Measurements from ENCODE around the gene KRT36.

KRT36 gene

DNA sequence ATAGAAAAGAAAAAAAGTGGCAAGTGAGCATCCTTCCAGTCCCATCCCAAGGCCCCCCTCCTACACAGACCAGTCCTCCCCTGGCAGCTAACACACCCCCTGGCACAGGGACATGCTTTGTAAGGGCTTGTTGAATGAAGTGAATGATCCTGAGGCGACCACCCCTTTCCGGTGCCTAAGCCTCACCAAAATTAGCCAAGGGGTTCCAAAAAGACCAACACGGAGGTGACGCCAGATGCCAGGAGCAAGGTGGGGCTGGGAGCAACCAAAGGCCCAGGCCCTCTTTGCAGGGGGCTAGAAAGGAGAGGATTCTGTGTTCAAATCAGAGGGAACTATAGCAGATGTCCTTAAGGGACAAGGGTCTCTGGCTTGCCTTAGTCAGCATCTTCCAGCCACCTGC, 14.3 kb downstream of the KRT36 start:
- DNase-seq = no peak

GRCh38 chr17:41474863-41475262, 14.8 kb downstream of the KRT36 start:
- DNase-seq = no peak

DNA sequence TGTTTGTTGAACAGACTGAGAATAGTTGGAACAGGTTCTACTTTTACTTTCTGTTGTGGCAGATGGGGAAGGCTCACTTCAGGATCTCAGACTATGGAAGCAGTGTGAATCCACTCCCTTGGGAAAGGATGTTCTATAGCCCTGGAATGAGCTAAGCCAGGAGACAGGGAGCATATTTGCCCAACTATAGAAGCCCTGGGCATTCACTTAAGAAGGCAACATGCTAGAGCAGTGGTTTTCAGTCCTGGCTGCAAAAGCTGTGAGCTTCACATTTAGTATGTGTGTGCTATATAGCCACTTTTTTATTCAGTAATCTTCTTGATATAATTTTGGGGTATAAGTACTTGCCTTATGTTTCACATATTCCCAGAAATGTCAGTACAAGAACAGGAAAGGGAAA, 21.4 kb downstream of the KRT36 start:
- no peak for DNase-seq

- no peak for DNase-seq
Measured at GRCh38 chr17:41467561-41467960, 22.1 kb downstream of the KRT36 start.

GRCh38 chr17:41466988-41467387, 22.7 kb downstream of the KRT36 start, which contains the start of gene KRT32:
Gene KRT32 (minus strand): TSS chr17:41467386. CDS start chr17:41467325, 61 bp downstream.
- no peak for DNase-seq

- no peak for DNase-seq
Measured at GRCh38 chr17:41464682-41465081, 25.0 kb downstream of the KRT36 start.

DNA sequence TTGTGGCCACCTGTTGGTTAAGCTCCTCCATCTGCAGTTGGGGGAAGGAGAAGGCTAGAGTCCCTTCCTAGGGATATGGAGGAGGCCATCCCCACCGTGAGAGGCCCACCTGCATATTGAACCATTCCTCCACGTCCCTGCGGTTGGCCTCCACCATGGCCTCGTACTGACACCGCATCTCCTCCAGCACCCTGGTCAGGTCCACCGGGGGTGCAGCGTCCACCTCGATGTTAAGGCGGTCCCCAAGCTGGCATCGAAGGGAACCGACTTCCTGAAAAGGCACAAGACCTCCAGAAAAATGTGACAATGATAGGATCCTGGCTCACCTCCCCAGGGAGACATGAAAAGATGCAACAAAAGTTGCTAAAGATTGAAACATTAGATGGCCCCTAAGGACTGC, 25.5 kb downstream of the KRT36 start:
- DNase-seq = no peak

- no peak for DNase-seq
Measured at GRCh38 chr17:41463746-41464145, 26.0 kb downstream of the KRT36 start.

DNA sequence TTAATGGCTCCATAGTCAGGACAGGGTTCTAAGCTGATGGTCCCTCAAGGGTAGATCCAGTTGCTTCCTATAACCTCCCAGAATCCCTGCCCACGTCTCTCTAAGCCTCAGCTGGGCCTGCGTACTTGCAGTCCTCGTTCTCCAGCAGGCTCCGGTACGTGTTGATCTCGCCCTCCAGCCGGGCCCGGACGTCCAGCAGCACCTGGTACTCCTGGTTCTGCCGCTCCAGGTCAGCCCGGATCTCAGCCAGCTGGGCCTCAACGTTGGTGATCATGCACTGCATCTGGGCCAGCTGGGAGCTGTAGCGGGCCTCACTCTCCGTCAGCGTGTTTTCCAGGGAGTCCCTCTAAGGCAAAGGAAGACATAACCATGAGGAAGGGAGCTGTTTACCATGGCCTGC, 27.0 kb downstream of the KRT36 start:
- no peak for DNase-seq

DNA sequence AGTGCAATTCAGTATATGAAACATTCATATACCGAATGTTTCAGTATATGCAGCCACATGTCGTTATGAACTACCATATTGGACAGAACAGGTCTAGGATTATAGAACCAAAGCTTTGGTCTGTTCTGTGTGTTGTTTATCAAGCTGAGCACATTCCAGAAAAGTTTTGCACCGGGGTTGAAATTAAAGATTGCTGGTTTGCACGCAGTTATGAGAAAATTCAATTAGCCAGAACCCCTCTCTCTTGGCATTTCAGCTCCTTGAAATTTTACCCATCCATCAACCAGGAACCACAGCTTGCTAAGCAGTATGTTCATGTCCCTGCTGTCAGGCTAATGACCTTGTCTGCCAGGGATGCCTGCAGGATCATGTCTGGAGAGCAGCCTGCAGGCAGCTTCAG, 32.0 kb downstream of the KRT36 start:
- DNase-seq = no peak

DNA sequence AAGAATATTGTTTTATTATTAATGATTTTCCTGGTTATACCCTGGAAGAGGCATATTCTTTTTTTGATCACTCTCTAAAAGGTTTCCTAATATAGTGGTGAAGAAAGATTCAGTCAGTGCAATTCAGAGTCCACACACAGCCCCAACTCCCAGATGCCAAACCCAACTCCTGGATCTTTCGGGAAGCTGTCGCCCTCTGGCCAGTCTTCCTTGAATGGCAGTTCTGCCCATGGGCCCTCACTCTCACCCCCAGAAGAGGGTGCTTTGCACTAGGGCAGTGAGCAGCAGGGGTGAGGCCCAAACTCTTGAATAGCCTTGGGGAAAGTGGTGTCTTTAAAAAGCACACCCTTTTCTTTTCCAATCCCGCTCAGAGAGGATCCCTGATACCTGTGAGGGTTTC, 33.5 kb downstream of the KRT36 start:
- DNase-seq = no peak

DNA sequence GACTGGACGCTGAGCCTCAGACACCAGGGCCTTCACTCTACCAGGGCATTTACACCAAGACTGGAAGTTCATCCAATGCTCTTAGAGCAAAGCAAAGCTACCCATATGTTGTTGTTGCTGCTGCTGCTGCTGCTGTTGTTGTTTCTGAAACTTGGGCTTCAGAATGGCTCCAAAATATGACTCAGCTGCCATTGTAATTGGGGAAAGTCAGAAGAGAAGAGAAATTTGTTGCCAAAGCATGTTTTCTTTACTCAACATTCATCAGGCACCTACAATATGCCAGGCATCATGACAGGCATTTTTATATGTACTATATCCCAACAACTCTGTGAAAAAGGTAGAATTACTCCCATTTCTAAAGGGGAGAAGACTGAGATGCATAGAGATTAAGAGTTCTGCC, 34.5 kb downstream of the KRT36 start:
- no peak for DNase-seq

GRCh38 chr17:41453066-41453465, 36.6 kb downstream of the KRT36 start:
- DNase-seq = no peak

GRCh38 chr17:41452281-41452680, 37.4 kb downstream of the KRT36 start:
- DNase-seq = no peak

DNA sequence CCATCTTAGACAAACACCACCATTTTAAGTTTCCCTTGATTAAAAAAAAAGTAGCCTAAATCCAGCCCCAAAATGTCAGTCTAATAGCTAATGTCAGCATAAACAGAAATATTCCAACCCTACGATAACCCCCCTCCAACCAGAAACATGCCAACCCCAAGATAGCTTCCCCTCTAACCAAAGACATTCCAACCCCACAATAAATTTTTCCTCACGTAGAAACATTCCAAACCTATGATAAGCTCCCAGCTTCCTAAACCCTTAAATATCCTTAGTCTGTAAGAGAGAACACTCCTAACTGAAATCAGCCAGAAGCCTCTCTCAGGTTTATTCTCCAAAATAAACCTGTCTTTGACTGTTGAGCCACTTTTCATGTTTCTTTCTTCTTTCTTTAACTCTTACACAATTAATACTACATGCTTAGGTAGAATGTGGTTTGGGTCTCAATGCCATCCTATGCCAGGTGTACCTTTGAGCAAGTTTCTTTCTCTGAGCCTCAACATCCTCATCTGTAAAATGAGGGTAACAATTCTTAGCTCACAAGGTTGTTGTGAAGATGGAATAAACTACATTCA, 38.5 kb downstream of the KRT36 start:
- DNase-seq = no peak

DNA sequence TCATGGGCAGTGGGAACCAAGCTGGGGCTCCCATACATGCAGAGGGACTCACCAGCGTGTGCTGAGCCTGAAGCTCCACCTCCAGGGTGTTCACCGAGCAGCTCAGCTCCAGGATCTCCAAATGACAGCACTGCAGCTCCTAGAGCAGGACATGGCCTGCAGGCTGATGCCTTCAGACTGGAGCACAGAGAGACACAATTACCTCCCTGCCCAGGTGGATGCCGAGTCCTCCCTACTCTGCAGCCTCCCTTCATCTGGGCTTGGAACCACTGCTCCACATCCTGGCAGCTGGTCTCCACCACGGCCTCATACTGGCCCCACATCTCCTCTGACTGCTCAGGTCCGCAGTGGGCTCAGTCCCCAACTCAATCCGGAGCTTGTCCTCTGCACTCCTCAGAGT, 40.7 kb downstream of the KRT36 start:
- no peak for DNase-seq

GRCh38 chr17:41448506-41448905, 41.2 kb downstream of the KRT36 start:
- DNase-seq = no peak

DNA sequence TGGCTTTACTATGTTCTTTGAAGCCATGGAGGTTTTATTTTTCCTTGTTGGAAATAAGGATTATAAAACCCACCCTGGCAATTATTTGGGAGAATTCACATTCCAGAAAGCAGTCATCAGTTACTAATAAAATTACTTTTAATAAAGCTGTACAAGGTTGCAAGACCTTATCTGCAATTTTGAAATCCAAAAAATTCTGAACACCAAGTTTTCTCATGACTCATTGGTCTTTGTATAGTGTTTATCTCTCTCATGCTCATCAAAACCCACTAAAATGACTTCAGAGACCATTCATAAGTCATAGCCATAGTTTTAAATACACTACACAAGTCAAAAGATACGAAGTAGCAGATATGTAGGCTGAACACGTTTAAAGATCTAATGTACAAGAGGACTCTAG, 42.9 kb downstream of the KRT36 start:
- no peak for DNase-seq

DNA sequence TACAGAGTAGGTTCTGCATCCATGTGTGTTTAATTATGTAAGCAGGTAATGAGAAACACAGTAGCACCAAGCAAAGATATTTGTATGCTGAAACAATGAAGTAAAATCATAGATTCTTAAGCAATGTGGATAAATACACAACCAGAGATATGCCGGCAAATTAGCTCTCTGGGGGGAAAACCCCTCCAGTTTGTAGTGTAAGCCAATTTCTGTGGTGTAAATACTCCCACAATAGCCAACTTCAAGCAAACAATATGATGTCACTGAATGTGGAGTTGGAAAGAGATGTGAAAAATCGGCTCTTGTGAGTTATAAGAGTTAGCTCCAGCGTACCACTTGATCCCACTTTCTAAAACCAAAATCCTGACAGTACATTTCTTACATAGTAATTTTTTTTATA, 45.1 kb downstream of the KRT36 start:
- DNase-seq = no peak

DNA sequence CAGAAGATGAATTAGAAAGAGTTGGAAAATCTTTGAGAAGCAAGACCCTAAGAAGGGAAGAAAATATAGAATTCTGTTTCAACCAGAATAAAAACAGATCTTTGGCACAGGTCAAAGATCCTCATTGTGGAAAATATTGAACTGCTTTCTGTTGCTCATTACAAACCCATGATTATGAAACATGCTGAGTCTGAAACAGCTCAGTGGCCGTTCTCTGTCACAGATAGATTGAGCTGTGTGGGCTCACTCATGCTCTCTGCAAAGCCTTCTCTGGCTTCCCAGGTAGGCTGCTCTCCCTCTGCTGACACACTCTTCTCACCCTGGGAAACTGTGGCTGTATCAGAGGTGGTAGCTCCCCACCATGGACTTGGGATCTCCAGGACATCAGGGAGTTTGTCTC, 45.5 kb downstream of the KRT36 start:
- DNase-seq = no peak

DNA sequence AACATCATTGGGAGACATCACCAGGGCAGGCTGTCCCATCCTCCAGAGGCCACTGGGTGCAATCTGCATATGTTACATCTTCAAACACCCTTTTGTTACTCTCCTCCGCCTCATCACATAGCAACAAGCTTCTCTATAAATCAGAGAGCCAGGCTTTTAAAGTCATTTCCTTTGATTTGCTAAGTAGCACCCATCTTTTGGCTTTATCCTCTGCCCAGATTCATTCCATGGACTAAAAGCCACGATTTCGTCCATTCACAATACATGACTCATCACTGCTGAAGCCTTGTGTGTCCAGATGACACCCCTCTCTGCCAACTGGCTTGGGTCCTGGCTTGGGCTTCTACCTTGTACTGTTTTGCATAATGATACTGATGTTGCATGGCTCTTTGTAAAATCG, 47.0 kb downstream of the KRT36 start:
- DNase-seq = no peak

DNA sequence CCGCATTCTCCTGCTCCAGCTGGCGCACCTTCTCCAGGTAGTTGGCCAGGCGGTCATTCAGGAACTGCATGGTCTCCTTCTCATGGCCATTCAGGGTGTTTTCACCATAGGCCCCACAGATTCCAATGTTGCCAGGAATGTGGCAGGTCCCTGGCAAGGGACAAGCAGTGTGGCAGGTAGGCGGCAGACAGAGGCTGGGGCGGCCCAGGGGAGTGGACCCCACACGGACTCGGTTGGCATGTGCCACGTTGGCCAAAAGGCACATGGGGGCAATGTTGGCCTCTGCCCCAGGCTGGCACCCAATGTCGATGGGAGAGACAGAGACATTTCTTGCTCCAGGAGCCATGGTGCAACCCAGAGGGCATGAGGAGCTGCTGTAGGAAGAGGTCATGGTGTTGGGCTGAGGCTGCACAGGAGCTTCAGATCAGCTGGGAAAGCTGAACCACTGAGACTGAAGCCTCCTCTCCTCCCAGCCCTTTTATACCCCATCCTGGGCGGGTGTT, 49.1 kb downstream of the KRT36 start, which contains the start of gene KRT38:
KRT38 (minus strand) TSS at position 453 of the 503 bp plus-strand sequence; CDS start at position 391, 62 bp downstream.
- no peak for DNase-seq

DNA sequence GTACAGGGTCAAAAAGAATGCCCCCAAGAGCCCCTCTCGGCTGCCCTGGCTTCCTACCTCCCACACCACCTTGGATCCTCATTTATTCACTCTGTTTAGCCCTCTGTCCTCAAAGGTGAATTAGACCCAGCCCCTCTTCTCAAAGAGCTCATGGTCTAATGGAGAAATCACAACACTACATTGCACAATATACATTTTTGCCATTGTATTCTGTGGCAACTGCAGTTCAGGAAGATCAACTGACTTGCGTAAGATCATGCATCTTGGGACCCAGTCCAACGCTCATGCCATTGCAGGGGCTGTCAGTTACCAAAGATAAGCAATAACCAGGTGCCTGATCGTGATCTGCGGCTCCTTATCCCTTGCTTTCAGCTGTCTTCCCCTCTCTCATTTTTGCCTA, 50.3 kb downstream of the KRT36 start:
- no peak for DNase-seq

DNA sequence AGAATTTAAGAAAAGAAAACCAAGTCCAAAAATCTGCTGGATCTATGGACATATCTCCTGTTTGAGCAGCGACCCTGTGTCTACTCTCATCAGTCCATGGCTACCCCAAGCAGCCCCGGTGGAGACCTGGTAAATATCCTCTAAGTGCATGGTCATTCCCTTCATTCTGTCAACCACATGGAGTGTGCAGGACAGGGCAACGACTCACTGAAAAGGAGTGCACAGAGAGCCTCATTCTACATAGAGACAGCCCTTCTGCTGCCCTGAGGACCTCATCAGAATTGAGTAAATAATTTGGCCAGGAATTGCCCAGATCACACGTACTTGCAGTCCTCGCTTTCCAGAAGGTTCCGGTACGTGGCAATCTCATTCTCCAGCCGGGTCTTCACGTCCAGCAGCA, 51.9 kb downstream of the KRT36 start:
- no peak for DNase-seq

- DNase-seq = no peak
Measured at GRCh38 chr17:41437254-41437653, 52.5 kb downstream of the KRT36 start.

Data from stimulated activated CD4-positive, alpha-beta T cell treated with anti-CD3 and anti-CD28 coated beads, Interleukin-2, amount 100 ng/mL, for 24 hours (primary cell).